ENCODE data around the gene NCCRP1.
"Not testable (repeated sequence)": the region's sequence is repeated elsewhere in the genome, so short reads cannot be mapped to it uniquely, and the experiment has no call there.

NCCRP1 gene

DNA sequence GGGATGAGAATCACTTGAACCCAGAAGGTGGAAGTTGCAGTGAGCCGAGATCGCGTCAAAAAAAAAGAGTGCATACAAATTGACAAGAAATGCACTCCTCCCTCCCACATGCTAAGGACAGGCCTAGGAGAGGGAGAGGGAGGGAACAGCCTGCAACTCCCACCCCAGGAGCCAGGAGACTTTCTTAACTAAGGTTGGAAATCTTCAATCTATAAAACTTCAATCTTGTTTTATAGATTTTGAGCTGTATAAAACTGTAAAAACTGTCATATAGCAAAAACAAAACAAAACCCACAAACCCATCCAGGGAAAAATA is 8.6 kb downstream of the NCCRP1 start:
- in situ Hi-C loops (cut with MboI; ENCODE audit: low sequenced_read_pairs): no loop called here

DNA sequence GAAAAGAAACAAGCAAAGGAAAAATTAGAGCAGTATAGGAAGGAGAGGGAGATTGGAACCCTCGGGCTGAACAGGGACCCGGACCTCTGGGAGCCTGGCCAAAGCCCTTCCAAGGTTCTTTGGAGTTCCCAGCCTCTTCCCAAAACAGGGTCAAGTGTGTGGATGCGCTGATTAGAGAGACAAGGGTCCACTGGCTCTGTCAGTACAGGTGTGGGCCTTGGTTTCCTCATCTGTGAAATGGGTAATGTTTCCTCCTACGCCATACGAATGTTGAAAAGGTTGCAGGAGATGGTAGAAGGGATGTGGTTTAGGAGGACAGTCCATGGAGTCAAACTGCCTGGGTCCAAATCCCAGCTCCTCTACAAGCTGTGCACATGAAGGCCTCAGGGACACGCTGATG is 9.4 kb downstream of the NCCRP1 start:
- in situ Hi-C loops (cut with MboI; ENCODE audit: low sequenced_read_pairs): no loop called here

DNA sequence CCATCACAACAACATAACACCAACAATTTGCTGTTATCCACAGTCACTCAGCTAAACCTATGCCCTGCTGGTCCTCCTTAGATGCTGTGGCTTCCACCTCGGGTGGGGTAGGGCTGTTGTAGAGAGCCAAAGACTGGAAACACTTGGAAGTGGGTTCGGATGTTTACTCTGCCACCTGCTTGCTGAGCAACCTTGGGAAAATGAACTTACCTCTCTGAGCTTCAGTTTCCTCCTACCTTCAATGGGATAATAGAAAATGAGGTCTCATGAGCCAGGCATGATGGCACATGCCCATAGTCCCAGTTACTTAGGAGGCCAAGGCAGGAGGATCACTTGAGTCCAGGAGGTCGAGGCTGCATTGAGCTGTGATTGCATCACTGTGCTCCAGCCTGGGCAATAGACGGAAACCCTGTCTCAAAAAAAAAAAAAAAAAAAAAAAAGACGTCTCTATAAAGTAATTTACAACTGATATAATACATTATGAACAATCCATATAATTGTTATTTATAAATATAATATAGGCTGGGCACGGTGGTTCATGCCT is 10.6 kb downstream of the NCCRP1 start:
- in situ Hi-C loops (cut with MboI; ENCODE audit: low sequenced_read_pairs): no loop called here

DNA sequence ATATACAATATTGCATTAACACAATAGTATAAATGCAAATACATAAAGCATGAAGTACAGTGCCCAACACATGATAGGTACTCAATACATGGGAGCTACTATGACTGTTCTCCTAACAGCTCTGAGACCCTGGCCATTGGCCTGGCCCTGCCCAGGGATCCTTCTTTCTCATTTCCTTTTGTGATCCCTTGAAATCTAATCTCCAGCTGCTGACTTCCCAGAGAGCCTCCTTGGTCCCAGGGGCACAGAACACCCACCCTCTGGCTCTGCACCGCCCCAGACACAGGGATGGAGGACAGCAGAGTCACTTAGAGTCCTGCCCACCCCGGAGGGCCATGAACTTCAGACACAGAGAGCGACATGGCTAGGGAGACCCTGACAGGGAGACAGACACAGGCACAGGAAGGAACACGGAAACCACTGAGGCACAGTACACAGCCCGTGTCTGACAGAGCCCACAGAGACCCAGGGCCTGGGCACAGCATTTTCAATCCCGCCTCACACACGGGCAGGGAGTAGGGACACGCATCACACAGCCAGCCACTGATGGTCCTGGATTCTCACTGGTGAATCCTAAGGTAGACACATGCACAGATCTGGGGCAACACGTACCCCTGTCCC is 11.5 kb downstream of the NCCRP1 start:
- in situ Hi-C loops (cut with MboI; ENCODE audit: low sequenced_read_pairs): no loop called here

DNA sequence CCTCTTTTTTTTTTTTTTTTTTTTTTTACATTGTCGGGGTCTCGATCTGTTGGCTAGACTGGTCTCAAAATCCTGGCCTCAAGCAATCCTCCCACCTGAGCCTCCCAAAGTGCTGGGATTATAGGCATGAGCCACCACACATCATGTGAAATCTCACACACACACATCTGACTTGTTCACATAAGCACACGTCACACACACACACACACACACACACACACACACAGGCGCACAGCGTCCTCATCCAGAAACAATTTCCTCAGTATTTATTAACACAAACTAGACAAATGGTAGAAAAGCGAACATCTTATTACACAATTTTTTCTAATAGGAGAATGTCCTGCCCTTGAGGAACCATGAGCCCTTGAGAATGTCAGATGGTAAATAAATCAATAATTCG is 12.4 kb downstream of the NCCRP1 start:
- in situ Hi-C loops (cut with MboI; ENCODE audit: low sequenced_read_pairs): no loop called here

DNA sequence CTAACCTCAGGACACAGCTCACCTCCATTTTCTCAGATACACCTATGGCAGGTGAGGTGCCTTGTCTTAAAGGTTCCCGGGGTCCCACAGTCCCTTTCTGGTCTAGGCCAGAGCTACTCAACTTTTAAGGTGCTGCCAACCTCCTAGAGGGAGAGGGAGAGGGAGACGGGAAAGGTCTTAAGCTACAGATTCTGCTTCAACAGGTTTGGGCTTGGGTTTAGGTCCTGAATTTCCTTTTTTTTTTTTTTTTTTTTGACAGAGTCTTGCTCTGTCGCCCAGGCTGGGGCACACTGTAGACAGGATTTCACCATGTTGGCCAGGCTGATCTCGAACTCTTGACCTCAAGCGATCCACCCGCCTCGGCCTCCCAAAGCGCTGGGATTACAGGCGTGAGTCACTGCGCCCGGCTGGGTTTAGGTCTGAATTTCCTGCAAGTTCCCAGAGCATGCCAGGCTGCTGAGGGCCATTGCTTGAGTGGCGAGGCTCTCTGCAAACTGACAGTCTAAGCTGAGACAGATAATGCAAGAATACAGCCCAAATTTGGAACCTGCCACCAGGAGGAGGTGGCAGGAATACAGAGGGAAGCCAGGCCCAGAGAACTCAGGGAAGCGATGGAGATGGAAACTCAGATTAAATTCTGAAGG is 15.1 kb downstream of the NCCRP1 start:
- in situ Hi-C loops (cut with MboI; ENCODE audit: low sequenced_read_pairs): no loop called here

DNA sequence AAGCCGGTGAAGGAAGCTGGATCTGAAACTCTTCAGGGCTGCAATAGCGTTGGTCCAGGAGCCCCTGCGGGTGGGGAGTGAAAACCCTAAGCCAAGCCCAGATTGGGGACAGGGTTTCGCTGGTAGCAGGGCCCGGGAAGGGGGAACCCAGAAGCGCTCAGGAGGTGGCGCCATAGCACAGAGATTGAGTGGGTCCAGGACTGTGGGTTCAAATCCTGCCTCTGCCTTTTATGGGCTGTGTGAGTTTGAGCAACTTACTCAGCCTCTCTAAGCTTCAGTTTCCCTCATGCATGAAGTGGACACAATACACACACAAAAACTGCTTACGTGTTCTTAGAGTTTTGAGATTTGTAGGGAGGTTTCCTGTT is 15.6 kb downstream of the NCCRP1 start:
- in situ Hi-C loops (cut with MboI; ENCODE audit: low sequenced_read_pairs): no loop called here

DNA sequence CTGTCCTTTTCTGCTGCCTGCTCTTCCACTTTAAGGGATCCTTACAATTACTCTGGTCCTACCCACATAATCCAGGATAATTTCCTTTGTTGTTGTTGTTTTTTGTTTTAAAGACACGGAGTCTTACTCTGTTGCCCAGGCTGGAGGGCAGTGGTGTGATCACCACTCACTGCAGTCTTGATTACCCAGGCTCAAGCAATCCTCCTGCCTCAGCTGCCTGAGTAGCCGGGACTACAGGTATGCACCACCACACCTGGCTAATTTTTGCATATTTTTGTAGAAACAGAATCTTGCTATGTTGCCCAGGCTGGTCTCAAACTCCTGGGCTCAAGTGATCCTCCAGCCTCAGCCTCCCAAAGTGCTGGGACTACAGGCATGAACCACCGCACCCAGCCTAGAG is 18.6 kb downstream of the NCCRP1 start:
- in situ Hi-C loops (cut with MboI; ENCODE audit: low sequenced_read_pairs): not testable (repeated sequence)

DNA sequence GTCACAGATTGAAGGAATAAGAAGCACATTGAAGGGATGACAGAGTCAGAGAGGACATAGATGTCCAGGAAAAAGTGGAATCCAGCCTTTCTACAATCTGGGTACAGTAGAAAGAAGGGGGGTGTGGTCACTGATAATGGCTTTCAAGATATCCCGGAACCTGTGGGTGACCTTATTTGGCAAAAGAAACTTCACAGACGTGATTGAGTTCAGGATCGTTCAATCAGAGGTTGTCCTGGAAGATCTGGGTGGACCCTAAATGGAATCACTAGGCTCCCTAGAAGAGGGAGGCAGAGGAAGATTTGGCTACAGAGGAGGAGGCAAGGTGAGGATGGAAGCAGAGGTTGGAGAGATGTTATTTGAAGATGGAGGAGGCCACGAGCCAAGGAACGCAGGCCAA is 20.3 kb downstream of the NCCRP1 start:
- in situ Hi-C loops (cut with MboI; ENCODE audit: low sequenced_read_pairs): no loop called here

DNA sequence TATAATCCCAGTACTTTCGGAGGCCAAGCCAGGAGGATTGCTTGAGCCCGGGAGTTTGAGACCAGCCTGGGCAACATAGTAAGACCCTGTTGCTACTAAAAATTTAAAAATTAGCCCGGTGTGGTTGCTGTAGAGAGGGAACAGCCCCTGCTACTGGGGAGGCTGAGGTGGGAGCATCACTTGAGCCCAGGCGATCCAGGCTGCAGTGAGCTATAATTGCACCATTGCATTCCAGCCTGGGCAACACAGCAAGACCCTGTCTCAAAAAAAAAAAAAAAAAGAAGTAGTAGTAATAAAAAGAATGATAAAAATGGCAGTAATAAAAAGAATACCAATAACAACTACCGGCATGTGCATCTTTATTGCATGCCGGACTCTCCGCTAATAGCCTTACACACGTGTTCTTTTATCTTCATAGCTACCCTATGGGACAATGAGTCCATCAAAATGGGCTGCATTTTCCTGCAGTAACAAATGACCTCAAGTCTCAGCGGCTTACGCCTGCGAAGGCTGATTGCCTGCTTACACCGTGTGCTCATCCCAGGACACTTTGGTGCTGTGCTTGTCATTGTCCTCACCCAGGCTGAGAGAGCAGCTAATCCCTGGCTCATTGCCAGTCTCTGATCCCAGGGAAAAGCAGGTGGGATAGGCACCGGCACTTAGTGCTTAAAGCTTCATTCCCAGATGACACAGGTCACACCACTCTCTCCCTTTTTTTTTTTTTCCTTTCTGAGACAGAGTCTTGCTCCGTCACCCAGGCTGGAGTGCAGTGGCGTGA is 21.7 kb downstream of the NCCRP1 start:
- in situ Hi-C loops (cut with MboI; ENCODE audit: low sequenced_read_pairs): no loop called here

DNA sequence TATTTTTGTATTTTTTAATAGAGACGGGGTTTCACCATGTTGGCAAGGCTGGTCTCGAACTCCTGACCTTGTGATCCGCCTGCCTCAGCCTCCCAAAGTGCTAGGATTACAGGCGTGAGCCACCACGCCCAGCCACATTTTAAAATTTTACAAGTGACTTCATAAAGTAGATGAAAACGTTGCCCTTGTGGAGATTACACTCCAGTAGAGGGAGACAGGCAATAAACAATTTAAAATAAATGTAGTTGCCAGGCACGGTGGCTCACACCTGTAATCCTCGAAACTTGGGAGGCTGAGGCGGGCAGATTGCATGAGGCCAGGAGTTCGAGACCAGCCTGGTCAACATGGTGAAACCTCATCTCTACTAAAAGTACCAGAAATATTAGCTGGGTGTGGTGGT is 22.3 kb downstream of the NCCRP1 start:
- in situ Hi-C loops (cut with MboI; ENCODE audit: low sequenced_read_pairs): not testable (repeated sequence)

DNA sequence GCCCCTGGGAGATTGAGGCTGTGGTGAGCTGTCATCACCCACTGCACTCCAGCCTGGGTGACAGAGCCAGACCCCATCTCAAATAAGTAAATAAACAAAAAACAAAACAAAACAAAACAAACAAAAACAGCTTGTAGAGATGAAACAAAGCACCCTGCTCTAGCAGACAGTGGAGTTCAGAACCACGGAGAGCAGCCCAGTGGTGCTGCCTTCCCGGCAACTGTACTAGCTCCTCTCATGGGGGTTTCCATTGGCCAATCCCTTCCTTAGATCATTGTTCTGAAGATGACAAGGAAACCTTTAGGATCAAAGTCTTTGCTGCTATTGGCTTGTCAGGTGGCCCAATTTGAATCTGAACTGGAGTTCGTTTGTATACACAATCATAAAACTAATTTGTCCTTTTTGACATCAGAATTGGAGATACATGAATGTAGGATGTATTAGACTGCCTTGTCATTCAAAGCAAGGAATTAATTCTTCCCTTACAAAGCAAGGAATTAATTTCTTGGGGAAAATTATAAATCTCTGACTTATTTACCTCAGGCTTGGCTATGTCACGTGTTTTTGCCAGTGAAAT is 27.0 kb downstream of the NCCRP1 start:
- in situ Hi-C loops (cut with MboI; ENCODE audit: low sequenced_read_pairs): no loop called here

DNA sequence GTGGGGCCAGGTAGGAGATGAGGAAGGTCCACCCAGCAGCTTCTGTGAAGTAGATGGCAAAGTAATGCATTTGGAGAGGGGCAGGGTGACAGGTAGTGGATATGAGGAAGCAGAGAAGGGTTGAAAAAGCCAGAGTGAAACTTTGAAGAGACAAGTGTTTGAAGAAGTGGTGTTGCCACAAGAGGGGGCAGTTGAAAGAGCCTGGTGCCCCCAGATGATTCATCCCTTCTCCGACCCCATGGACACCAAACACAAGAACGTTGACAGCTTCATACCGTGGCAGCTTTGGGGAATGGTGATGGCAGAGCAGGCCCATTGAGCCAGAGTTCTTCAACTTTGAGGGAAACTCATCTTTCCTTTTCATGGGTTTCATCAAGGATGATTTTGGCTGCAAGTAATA is 28.1 kb downstream of the NCCRP1 start:
- in situ Hi-C loops (cut with MboI; ENCODE audit: low sequenced_read_pairs): no loop called here

DNA sequence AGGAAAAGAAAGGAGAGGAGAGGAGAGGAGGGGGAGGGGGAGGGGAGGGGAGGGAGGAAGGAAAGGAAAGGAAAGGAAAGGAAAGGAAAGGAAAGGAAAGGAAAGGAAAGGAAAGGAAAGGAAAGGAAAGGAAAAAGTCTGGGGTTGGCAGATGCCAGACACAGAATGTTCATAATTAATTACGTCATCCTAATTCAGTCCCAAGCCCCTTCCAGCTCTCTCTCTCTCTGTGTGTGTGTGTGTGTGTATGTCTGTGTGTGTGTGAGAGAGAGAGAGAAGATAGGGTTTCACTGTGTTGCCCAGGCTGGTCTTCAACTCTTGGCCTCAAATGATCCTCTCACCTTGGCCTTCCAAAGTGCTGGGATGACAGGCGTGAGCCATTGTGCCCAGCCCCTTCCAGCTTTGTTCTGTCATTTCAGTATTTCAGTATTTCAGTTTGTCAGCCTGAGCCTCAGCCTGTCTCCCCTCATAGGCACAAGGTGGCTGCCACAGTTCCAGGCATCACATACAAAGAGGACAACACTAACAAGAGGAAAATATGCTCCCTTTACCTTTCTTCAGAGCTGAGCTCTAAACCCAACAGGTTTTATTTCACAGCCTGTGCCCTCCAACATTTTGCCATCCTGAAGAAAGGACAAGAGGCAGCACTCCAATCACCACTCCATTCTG is 33.5 kb downstream of the NCCRP1 start:
- in situ Hi-C loops (cut with MboI; ENCODE audit: low sequenced_read_pairs): no loop called here

DNA sequence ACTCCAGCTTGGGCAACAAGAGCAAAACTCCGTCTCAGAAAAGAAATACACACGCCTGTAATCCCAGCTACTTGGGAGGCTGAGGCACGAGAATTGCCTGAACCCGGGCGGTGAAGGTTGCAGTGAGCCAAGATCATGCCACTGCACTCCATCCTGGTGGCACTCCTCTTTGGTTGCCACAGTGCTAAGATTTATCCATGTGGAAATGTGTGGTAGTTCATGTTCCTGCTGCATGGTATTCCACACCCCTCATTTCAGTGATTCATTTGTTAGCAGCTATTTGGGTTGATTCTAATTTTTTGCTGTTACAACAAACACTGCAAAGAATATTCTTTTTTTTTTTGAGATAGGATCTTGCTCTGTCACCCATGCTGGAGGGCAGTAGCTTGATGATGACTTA is 35.9 kb downstream of the NCCRP1 start:
- in situ Hi-C loops (cut with MboI; ENCODE audit: low sequenced_read_pairs): no loop called here

DNA sequence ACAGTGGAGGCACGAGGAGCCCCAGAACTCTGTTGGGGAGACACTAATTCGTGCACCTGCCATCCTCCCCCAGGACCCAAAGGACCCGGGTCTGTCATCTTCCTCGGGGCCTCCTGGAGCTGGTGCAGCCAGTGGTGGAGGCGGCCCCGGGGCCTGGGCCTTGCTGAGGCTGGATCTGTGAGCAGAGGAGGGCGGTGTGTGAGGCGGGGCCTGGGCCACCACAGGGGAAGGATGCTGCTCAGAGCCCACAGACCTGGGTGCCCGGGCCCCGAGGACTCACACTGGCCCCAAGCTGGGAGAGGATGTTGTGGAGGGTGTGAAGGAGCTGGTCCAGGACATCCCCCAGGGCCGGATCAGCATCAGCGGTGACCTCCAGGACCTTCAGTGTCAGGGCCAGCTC is 39.8 kb downstream of the NCCRP1 start:
- in situ Hi-C loops (cut with MboI; ENCODE audit: low sequenced_read_pairs): no loop called here

DNA sequence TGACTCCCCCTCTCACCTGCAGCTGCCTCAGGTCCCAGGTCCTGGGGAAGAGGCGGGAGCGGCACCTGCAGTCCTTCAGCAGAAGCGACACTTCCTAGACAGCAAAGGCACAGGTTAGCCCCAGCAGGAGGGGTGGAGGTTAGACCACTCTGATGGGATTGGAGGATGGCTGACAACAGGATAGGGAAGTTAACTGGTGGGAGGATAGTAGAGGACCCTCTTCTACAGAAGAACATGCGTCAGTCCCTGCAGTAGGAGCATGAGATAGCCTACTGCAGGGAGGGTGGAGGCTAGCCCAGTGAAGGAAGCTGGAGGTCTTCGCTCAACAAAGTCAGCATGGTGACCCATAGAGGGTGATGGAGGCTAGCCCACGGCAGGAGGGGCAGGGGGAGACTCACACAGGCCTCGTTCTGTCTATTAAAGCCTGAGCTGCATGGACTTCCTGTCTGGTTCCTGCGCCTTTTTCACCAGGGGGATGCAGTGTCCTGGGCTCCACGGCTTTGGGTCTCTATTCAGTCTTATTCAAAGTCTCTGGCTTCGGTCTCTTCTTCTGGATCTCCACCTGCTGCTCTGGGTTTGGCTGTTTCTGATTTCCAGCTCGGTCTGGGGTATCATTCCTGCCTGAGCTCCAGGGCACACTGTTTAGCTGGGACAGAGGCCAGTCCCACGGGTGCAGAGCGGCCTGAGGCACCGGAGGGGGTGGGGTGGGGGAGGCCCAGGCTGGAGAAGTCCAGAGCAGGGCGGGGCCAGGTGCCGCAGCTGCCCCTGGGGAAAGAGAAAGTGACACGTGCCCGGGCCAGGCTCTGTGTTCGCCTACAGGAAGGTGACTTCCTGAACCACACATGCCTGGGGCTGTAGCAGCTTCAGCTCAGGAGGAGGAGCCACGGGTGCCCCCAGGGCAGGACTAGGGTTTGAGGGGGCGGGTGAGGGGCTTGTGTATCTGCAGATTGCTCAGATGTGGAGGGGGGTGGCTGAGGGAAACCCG is 40.7 kb downstream of the NCCRP1 start:
- in situ Hi-C loops (cut with MboI; ENCODE audit: low sequenced_read_pairs): no loop called here

DNA sequence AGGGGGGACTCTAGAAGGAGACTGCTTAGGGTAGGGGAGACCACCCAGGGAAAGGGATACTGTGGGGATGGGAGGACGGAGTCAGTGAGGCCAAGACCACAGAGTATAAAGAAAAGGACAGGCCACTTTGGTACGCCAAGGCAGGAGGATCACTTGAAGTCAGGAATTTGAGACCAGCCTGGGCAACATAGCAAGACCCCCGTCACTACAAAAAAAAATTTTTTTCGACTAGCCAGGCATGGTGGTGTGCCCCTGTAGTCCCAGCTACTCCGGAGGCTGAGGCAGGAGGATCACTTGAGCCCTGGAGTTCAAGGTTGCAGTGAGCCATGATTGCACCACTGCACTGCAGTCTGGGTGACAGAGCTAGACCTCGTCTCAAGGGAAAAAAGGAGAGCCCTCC is 41.4 kb downstream of the NCCRP1 start:
- in situ Hi-C loops (cut with MboI; ENCODE audit: low sequenced_read_pairs): no loop called here

DNA sequence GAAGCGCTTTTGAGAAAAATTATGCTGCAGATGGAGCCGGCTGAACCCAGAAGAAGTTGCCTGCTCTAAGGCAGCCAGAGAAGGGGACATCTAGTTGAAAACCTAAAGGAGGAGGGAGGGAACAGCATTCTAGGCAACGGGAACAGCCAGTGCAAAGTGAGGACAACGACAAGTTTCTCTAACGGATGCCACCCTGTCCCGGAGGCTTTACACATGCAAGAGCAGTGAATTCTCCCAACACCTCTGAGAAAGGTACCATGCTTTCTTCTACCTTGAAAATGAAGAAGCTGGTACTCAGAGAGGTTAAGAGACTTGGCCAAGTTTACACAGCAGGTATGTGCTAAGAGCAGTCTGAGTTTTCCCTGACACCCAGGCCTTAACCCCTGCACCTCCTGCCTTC is 42.2 kb downstream of the NCCRP1 start:
- in situ Hi-C loops (cut with MboI; ENCODE audit: low sequenced_read_pairs): no loop called here

DNA sequence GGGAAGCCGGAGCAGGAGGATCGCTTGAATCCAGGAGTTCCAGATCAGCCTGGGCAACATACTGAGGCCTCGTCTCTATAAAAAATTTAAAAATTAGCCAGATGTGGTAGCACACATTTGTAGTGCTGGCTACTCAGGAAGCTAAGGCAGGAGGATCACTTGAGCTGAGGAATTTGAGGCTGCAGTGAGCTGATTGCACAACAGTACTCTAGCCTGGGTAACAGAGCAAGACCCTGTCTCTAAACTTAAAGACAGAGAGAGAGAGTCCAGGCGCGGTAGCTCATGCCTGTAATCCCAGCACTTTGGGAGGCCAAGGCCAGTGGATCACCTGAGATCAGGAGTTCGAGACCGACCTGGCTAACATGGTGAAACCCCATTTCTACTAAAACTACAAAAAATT is 43.7 kb downstream of the NCCRP1 start:
- in situ Hi-C loops (cut with MboI; ENCODE audit: low sequenced_read_pairs): no loop called here

All from HL-60/S4 (cell line).